NCI-H82 (cell line): ENCODE results near the gene CEP20.

ENCODE experiments used
- DNase-seq: peaks from one replicate; lab custom pipeline; 2025; lab: John Stamatoyannopoulos, UW

The CEP20 gene

GRCh38 chr16:15897834-15898254 lies 9.4 kb upstream of the CEP20 start:
- no peak for DNase-seq

DNA sequence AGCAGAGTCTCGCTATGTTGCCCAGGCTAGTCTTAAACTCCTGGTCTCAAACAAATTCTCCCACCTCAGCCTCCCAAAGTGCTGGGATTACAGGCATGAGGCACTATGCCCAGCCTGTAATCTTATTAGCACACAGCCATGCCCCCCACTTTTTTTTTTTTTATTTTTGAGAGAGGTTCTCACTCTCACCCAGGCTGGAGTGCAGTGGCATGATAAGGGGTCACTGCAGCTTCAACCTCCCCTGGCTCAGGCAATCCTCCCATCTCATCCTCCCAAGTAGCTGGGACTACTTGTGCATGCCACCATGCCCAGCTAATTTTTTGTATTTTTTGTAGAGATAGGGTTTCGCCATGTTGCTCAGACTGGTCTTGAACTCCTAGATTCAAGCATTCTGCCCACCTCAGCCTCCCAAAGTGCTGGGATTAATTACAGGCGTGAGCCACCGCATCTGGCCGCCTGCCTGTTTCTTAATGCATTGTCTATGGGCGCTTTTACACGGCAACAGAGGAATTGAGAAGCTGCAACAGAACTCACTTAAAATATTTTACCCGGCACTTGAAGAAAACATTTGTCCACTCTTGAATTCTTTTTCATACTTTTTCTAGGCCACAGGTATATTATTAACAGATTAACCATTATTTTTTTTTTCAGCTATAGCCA lies 8.8 kb upstream of the CEP20 start:
- peak; percentile 17 for DNase-seq

GRCh38 chr16:15894571-15895374 lies 6.4 kb upstream of the CEP20 start:
- DNase-seq = no peak

GRCh38 chr16:15891508-15891907 lies 3.1 kb upstream of the CEP20 start:
- DNase-seq = no peak

GRCh38 chr16:15887283-15887682 lies 1.1 kb downstream of the CEP20 start:
- no peak for DNase-seq

DNA sequence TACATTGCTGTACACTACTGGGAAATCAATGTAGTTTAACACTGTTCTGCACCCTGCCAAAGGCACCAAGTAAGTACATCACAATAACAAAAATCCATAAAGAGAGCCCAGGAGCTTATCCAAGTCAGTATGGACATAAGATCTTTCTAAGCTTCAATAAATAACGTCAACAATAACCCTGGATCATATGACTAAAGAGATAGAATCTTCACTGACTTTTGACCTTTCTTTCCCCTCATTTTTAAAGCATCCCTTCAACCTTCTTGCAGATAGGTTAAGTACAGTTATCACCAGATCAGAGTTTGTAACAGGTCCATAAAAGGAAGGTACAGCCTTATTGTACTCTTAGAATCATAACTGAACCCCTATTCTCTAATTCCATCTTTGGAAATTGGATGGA lies 2.3 kb downstream of the CEP20 start:
- no peak for DNase-seq

GRCh38 chr16:15885560-15886001 lies 2.8 kb downstream of the CEP20 start:
- no peak for DNase-seq

- DNase-seq = no peak
Observed at GRCh38 chr16:15882563-15882962, 5.8 kb downstream of the CEP20 start.

DNA sequence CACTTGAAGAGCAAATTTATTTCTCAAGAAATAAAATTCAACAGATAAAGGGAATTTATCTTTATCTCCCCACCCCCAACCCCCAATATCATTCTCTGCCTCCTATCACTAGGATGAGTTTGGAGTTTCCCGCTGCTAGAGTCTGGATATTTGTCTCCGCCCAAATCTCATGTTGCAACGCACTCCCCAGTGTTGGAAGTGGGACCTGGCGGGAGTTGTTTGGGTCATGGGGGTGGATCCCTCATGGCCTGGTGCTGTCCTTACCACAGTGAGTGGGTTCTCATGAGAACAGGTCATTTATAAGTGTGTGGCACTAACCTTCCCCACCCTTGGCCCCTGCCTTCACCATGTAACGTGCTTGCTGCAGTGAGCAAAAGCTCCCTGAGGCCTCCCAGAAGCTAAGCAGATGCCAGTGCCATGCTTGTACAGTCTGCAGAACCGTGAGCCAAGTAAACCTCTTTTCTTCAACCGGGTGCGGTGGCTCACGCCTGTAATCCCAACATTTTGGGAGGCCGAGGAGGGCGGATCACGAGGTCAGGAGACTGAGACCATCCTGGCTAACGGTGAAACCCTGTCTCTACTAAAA lies 6.5 kb downstream of the CEP20 start:
- DNase-seq = no peak

GRCh38 chr16:15880434-15881308 lies 7.7 kb downstream of the CEP20 start:
- DNase-seq = no peak

DNA sequence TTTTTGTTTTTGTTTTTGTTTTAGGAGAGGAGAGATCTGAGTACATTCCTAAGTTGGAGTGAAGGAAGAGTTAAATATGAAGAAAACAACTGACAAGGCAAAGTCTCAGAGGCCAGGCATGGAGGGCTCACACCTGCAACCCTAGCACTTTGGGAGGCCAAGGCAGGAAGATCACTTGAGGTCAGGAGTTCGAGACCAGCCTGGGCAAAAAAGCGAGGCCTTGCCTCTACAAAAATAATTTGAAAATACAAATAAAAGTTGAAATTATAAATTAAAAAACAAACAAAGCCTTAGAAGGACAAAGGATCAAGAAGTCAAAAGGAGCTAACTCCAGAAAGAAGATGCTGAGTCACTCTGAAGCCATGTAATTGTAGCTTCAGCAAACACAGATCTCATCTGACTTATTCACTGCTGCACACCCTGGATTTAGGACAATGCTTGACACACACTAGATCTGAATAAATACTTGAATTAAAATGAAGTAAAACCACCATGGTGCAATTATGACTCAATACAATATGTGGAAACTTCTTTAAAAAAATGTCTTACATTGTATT lies 9.1 kb downstream of the CEP20 start:
- DNase-seq = no peak

DNA sequence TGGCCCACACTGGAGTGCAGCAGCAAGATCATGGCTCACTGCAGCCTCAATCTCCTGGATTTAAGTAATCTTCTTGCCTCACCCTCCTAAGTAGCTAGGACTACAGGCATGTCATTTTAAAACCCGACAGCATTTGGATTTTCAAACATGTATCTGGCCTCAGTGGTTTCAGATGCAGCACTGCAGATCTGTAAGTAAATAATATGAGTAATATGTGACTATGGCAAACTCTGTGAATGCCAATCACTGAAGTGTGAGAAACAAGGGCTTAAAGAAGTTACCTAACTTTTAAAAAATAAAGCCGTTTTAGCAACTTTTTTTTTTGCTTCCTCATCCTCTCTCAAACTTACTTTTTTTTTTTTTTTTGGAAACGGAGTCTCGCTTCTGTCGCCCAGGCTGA lies 11.9 kb downstream of the CEP20 start:
- no peak for DNase-seq

- DNase-seq = peak; percentile 65
Observed at GRCh38 chr16:15874745-15875314, 13.6 kb downstream of the CEP20 start.

- no peak for DNase-seq
Observed at GRCh38 chr16:15873737-15874136, 14.7 kb downstream of the CEP20 start.

DNA sequence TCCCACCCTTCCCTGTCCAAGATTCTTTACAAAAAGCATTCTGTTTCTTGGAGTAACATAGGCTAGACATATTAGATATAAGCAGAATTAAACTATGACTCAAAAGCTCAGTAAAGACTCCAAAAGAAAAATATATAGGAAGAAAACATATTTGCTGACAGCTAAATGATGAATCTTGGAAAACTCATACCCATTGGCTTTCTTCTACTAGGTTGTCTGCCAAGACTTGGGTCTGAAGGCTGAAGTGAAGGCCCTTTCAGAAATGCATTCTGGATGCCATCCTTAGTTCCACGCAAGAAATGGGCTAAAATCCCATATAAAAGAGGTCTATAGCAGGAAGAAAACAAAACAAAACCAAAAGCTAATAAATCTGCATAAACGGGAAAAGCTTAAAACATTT lies 15.1 kb downstream of the CEP20 start:
- DNase-seq = no peak

DNA sequence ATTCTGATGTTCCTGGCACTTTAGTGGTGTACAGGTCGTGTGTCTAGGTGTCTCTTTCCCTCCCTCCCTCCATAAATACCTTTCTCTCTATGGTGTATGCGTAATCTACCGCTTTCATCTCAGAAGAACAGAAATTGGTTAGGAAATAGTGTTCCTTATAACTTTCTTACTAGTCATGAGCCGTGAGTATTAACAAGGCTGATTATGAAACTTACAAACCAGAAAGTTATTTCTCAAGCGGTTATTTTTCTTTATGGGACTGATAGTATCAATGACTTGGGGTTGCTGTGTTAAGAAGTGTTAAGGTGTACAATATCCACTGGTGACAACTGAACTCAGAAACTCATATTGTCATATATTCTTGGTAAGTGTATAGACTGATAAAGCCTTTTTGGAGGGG lies 18.4 kb downstream of the CEP20 start:
- no peak for DNase-seq

DNA sequence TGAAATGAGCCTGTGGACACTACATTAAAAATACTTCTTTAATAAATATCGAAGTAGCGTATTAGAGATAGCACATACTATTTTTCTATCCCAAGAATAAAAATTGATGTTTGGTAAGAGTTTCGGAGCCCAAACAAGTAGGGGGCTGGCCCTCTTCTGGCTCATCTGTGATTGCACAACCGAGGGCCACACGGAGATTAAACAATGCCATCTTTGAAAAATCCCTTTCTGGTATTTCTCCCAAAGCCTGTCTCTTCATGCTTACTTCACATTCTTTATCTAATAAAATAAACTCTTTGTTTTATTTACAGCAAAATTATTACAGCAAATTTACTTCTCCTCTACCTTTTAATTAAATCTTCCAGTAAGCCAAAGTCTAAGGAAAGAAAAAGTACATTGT lies 22.0 kb downstream of the CEP20 start:
- no peak for DNase-seq

DNA sequence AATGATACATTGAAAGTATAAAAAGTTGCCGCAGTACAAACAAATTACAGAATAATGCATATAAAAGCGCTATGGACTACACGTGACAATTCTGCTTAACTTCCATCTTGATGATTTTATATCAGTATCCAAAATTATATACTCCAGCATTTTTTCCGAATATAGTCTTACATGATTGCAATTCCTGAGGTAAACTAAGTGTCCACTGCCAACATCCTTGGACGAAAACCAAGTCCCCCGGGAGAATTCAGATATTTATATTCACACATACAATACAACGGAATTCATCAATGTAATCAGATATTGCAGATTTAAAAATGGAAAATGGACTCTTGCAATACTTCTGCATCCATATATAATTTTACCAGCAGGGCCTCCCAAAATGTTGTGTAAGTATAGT lies 22.7 kb downstream of the CEP20 start:
- DNase-seq = no peak

DNA sequence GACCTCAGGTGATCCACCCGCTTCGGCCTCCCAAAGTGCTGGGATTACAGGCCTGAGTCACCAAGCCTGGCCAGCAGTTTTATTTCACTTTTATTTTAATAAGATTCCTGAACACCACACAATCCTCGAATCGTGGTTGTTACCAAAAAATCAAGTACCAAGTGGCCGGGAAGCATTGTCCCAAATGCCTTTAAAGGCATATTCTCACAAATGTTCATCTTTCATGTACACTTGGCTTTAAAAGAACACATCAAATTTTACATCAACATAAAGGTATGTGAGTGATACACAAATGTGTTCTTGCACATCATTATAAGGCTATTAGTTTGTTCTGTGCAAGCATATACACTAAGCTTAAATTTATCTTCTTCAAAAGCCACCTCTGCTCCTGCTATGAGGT lies 23.5 kb downstream of the CEP20 start:
- no peak for DNase-seq

GRCh38 chr16:15861996-15862395 lies 26.4 kb downstream of the CEP20 start:
- no peak for DNase-seq

DNA sequence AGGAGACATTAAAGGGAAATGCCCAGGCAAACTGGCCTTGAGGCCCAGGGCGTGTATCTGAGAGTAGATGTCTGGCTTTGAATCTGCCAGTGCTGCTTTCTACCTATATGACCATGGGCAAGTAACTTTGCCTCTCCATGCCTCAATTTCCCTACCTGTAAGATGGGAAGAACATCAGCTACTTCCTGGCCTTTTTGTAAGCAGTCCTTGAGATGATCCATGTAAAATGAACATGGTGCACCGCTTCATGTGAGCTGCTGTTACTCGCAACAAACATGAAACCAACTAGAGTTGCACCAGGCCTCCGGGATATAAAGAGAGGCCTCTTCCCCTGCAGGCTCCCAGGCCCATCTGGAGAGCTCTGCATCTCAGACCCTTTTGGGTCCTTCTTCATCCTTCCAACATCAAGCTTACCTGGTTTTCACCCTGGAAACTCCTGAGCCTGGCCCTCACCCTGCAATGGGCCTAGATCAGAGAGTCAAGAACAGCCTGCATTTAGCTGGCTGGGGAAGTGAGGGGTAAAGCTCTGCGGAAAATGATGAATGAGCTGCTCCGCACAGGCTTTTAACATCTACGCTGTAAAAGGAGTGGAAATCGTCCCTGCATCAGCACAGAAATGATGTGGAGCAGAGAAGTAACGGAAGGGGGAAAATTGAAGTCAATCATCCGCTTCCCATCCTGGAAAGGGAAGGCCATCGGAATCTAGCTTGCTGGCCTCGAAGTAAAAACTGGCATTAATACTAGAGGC lies 29.3 kb downstream of the CEP20 start:
- DNase-seq = no peak
